Measurements from ENCODE around the gene IL2RA.

The IL2RA gene

DNA sequence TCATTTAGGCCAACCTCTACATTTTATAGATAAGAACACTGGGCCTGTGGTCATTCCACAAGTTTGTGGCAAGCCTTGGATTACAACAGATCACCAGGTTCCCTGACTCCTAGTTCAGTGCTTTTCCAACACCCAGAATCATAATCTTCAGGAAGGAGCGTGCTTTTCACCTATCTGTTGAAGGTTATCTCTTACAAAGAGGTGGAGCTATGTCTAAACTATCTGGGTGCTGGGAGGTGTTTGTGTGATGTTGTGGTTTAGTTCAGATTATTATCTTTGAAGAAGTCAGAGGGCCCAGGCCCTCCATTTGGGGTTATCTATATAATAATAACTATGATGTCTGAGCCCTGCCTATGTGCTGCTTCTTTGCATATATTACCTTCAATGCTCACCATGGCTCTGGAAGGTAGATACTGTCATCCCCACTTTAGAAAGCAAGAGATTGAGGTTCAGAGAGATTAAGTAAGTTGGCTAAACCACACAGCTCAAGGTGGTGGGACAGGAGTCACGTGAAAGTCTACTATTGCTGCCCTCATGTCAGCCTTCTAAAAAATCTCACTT lies 24.0 kb downstream of the IL2RA start:
- peak; percentile 49 for DNase-seq (ENCODE audit: low read depth)

DNA sequence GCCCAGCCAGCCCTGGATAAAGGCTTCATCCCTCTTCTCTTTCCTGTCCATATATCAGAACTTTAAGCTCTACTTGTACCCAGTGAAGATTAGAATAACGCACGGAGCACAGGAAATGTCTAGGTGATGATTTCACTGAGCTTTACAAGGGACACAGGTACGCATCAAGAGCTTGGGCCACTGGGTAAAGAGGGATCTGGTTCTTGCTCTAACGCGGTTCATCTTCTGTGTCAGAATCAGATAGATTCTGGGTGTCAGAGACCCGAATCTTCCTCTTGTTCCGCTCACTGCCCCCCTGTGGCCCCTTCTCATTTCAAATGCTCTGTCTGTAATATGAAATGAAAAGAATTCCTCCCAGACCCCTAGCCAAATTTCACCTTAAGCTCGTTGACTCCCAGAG lies 24.7 kb downstream of the IL2RA start:
- no peak for DNase-seq (ENCODE audit: low read depth)

DNA sequence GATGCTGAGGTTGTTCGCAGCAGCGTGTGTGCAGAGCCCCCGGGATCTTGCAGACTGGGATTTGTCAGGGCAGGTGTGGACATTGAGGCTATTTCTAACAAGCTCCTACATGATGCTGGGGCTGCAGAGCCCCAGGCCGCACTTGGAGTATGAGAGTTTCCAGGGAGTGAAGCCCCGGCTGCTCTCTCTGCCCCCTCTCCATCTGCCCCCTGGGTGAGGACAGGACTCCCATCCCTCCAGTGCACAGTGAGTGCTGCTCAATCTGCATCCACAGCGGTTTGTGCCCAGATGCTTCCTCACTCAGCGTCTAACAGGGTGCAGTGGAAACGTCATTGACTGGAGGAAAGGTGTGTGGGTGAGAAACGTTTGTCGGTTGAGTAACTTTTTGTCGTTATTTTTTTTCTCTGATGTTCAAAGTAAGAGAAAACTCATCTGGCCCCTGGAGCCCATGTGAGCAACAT lies 25.3 kb downstream of the IL2RA start:
- DNase-seq (ENCODE audit: low read depth) = no peak

GRCh38 chr10:6035931-6036575 lies 26.1 kb downstream of the IL2RA start:
- DNase-seq (ENCODE audit: low read depth) = no peak

DNA sequence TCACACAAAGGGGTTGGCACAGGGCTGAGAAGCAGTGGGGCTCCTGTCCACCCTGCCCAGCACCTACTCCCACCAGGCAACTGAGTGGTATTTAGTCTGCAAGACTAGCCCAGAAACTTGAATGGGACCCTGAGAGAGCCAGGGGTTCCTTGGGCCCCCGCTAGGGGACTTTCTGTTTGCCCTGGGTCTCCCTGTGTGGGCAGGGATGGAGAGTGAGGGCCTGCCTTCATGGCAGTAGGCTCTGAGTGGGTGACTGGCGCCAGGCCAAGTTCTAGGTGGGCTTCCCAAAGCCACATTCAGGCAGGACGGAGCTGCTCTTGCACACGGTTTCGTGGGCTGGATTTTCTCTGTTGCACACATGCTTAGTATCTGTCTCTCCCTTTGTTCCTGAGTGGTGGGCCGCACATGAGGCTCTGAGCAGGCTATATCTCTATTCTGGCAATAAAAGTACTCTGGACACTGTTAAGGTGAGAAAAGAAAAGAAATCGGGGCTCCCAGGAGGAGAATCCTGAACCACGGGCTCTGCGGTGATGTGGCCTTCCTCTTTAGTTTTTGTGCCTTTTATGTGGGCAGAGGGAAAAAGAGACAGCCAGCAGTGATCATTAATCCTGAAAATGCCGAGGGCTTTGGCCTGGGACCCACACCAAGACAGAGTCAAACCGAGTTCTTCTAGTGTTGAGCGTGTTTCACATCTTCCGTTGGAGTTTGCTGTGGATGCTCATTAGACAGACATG lies 26.9 kb downstream of the IL2RA start:
- DNase-seq (ENCODE audit: low read depth) = no peak

GRCh38 chr10:6034371-6034770 lies 27.8 kb downstream of the IL2RA start:
- no peak for DNase-seq (ENCODE audit: low read depth)

GRCh38 chr10:6033954-6034353 lies 28.2 kb downstream of the IL2RA start:
- no peak for DNase-seq (ENCODE audit: low read depth)

- no peak for DNase-seq (ENCODE audit: low read depth)
Observed at GRCh38 chr10:6030940-6031339, 31.2 kb downstream of the IL2RA start.

DNA sequence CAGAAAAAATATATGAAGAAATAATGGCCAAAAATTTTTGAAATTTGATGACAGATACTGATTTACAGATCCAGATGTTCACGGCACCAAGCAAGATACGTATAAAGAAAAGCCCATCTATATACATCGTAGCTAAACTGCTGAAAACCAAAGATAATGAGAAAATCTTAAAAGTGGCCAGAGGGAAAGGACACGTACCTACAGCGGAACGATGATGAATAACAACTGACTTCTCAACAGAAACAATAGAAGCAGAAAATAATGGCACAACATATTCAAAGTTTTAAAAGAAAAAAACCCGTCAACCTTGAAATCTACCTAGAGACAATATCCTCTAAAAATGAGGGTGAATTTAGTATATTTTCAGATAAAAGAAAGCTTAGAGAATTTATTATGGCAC lies 31.9 kb downstream of the IL2RA start:
- DNase-seq (ENCODE audit: low read depth) = no peak

- no peak for DNase-seq (ENCODE audit: low read depth)
Observed at GRCh38 chr10:6027929-6028328, 34.2 kb downstream of the IL2RA start.

DNA sequence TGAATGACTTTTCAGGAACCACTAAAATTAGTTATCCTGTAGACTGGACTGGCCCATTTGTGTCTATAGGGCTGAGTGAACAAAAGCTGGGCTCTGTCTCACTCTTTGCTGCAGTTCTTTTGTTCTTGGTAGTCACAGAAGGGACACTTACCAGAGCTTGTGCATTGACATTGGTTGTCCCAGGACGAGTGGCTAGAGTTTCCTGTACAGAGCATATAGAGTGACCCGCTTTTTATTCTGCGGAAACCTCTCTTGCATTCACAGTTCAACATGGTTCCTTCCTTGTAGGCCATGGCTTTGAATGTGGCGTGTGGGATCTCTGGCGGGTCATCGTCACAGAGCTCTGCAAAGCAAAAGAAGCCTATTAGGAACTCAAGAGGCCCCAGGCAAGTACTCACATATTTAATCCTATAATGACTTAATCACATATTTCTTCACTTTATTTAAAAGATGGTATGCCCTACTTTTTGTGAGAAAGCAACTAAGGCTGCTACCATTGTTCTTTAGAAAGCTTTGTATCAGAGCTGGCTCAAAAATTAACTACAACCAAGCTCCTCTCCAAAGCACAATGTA lies 36.4 kb downstream of the IL2RA start:
- no peak for DNase-seq (ENCODE audit: low read depth)

GRCh38 chr10:6024334-6024682 lies 37.9 kb downstream of the IL2RA start:
- DNase-seq (ENCODE audit: low read depth) = no peak

DNA sequence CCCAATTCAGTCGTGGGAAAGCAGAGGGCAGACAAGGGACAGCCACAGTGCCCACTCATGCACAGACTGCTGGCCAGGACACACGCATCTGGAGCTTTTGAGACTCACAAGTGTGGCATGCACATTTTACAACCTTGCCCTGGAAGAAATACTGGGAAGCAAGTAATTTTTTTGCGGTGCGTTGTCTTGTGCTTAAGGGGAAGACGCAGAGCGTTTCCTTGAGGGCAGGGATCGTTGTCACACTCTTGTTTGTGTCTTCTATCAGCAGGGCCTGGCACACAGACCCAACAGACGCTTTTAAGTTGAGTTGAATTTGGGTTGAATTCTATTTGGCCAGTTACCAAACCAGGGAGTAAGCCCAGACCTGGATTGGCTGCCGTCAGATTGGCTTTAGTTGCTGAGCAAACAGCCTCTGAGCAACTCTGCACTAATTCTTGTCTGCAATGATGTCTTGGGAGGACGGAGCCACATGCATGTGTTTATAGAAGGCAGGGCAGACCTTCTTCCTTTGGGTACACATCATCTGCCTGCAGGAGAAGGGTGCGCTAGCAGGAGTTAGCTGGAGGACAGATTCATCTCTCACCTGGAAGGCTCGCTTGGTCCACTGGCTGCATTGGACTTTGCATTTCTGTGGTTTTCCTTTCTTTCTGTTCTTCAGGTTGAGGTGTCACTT lies 38.4 kb downstream of the IL2RA start:
- DNase-seq (ENCODE audit: low read depth) = no peak

- no peak for DNase-seq (ENCODE audit: low read depth)
Observed at GRCh38 chr10:6022660-6023059, 39.5 kb downstream of the IL2RA start.

DNA sequence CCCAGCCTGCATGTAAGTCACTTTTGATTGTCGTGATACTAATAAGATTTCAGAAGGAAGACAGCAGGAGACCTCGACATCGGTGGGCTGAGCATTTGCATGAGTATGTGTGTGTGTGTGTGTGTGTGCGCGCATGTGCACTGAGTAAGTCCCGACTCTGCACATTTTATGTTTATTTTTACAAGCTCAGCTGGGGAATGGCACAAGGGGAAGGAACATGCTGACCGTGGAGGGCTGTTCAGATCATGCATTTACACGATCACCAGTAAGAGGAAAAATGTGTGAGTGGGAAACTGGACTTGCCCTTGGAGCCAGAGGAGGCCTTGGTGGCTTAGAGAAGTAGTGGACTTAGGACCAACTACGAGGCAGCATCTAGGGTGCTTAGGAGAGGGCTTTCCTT lies 41.3 kb downstream of the IL2RA start:
- DNase-seq (ENCODE audit: low read depth) = no peak

- no peak for DNase-seq (ENCODE audit: low read depth)
Observed at GRCh38 chr10:6019796-6020195, 42.4 kb downstream of the IL2RA start.

DNA sequence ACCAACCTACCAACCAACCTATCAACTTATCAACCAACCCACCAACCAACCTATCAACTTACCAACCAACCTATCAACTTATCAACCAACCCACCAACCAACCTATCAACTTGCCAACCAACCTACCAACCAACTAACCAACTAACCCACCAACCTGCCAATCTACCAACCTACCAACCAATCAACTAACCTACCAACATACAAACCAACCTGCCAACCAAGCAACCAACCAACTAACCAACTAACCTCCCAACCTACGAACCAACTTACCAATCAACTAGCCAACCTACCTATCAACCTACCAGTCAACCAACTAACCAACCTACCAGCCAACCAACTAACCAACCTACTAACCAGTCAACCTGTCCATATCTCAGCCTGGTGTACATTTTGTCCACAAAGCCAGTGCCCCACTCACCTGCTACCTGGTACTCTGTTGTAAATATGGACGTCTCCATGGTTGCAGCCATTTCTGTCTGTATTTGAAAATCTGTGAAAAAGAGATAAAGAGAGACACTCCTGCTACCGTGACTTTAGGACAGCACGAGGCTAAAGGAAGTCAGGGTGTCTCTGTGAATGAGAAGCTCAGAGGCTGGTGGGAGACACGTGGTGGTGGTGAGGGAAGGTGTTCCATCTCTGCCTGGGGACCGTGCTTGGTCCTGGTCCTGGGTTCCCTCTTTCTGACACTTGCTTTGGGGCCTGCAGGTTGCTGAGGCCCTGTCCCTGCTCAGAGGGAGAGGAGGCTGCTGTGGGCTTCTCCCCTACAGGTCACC lies 43.0 kb downstream of the IL2RA start:
- DNase-seq (ENCODE audit: low read depth) = no peak

- DNase-seq (ENCODE audit: low read depth) = no peak
Observed at GRCh38 chr10:6018422-6018821, 43.7 kb downstream of the IL2RA start.

- DNase-seq (ENCODE audit: low read depth) = no peak
Observed at GRCh38 chr10:6017781-6018354, 44.3 kb downstream of the IL2RA start.

- peak; percentile 68 for DNase-seq (ENCODE audit: low read depth)
Observed at GRCh38 chr10:6014241-6014761, 47.9 kb downstream of the IL2RA start.
